D721Med (cell line): Measurements from ENCODE around the gene SPTSSB.

Experiments
- DNase-seq: peaks from one replicate; pipeline ENCODE4 v3.0.0; 2011; ENCODE audit warnings: low spot score; ENCODE audit not compliant: insufficient read length
- FAIRE-seq: peaks from 2 replicates; lab custom pipeline; 2011; peaks lifted over from hg19 to GRCh38; lab: Jason Lieb, UNC
- TF ChIP-seq, protein P1 (sequence below): IDR thresholded peaks from 2 replicates; pipeline ENCODE4 v1.5.1; 2012; ENCODE audit warnings: mild to moderate bottlenecking, control low read depth; ENCODE audit not compliant: insufficient read depth; ENCODE audit errors: missing control alignments

SPTSSB gene

DNA sequence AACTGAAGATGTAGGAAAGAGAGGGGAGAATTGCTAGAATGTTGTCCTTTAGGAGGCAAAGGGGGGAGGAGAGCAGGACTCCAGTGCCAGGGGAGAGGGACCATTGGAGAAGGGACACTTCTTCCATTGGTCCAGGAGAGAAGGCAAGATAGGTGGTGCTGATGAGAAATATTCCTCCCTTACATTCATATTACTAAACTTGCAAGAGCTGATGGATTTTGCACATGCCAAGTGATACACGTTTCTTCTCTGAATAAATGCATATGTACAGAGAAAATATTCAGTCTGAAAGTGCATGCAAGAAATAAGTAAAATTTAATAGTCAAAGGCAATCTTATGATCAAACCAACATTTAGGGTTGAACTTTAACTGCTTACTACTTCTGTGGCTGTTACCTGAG, 21.5 kb upstream of the SPTSSB start:
- TF ChIP-seq, protein P1, sequence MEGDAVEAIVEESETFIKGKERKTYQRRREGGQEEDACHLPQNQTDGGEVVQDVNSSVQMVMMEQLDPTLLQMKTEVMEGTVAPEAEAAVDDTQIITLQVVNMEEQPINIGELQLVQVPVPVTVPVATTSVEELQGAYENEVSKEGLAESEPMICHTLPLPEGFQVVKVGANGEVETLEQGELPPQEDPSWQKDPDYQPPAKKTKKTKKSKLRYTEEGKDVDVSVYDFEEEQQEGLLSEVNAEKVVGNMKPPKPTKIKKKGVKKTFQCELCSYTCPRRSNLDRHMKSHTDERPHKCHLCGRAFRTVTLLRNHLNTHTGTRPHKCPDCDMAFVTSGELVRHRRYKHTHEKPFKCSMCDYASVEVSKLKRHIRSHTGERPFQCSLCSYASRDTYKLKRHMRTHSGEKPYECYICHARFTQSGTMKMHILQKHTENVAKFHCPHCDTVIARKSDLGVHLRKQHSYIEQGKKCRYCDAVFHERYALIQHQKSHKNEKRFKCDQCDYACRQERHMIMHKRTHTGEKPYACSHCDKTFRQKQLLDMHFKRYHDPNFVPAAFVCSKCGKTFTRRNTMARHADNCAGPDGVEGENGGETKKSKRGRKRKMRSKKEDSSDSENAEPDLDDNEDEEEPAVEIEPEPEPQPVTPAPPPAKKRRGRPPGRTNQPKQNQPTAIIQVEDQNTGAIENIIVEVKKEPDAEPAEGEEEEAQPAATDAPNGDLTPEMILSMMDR, result no peak
- no peak for FAIRE-seq

GRCh38 chr3:161390200-161390599, 18.9 kb upstream of the SPTSSB start:
- TF ChIP-seq, protein P1, result no peak
- DNase-seq (no peak), FAIRE-seq (no peak)

More for the DNA sequence above, 21.5 kb upstream of the SPTSSB start:
- no peak for DNase-seq

DNA sequence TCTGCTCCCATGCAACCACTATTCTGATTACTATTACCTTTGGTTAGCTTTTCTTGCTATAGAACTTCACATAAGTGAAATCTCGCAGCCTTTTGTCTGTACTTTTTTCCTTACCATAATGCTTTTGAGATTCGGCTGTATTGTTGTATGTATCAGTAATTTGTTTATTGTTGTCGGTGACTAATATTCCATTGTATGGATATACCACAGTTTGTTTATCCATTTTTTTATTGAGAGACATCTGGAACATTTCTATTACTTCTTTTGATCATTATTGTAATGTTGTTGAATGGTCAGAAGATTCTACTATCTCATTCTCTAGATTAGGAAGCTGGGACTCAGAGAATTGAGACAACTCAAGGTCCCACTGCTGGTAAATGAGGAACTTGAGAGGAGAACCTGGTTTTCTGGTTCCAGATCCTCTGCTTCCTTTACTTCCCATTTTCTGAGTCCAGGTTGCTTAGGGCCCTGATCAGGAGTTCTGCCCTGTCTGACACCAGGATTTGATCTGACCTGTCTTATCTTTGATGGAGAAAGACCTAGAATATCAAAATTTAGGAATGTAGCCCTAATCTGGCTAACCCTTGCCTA, 18.2 kb upstream of the SPTSSB start:
- TF ChIP-seq, protein P1, result no peak
- DNase-seq (no peak), FAIRE-seq (no peak)

- TF ChIP-seq, protein P1, result no peak
- no peak for FAIRE-seq
- DNase-seq, result no peak
These were observed 17.5 kb upstream of the SPTSSB start for GRCh38 chr3:161388855-161389254.

GRCh38 chr3:161386991-161387770, 15.9 kb upstream of the SPTSSB start:
- FAIRE-seq, result no peak
- TF ChIP-seq, protein P1, result no peak
- no peak for DNase-seq

- TF ChIP-seq, protein P1, result no peak
- FAIRE-seq (no peak), DNase-seq (peak; percentile 12)
These were observed 1.3 kb upstream of the SPTSSB start for GRCh38 chr3:161372321-161373260.
